ENCODE results near the gene CMIP.

The CMIP gene

DNA sequence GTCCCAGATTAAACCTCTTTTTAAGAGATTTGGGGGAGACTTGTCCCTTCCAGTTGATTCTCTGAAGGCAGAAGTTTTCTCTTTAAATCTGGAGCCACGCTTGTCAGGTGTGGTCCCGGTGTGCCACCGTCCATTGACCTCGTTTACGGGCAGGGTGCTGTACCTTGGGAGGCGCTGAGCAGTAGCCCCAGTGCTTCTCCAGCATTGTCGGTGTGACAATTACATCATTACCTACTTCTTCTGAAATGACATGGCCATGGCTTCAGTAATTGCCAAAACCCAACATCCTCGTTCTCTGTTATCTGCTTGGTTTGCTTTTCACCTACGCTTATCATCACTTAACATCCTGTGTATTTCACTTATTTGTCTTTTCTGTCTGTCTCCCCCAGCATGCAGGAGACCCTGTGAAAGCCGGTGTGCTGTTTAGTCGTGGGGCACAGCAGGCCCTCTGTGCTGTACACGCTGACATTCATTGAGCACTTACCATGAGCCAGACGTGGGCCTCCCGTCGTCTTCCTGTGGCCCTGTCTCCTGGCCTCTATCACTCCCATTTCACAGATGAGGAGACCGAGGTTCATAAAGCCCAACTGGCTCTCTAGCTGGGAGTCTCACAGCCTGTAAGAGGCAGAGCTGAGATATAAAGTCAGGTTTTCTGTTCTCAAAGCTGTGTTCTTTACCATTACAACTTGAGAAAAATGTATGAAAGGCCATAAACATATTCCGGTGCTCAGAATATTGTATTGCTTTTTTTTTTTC, 143.9 kb downstream of the CMIP start:
- H3K9me2 ChIP-seq (replicated peaks; ENCODE audit: low read depth, low read length): no peaks in the 10 kb centered on the region
- no peaks in the 10 kb centered on the region for H3K4me1 ChIP-seq (ENCODE audit: insufficient read depth, low read length, poor library complexity, severe bottlenecking)
- H4K20me1 ChIP-seq (ENCODE audit: insufficient read depth, low read length, poor library complexity, severe bottlenecking): no peaks in the 10 kb centered on the region

GRCh38 chr16:81589975-81590650, 145.5 kb downstream of the CMIP start:
- no peaks in the 10 kb centered on the region for H3K27me3 ChIP-seq (ENCODE audit: insufficient read depth, low read length, poor library complexity, severe bottlenecking)
- peaks cover 5% of the 10 kb centered on the region; the same call in 1 of the 2 replicates for H3K36me3 ChIP-seq (ENCODE audit: insufficient read depth, low read length)
- no peak overlapping the region for H3K4me3 ChIP-seq (ENCODE audit: low read length, poor library complexity, severe bottlenecking)
- H2AFZ ChIP-seq (ENCODE audit: low read length): no peak overlapping the region
- H3K9me3 ChIP-seq (ENCODE audit: insufficient read depth, low read depth, low read length): no peaks in the 10 kb centered on the region
- H4K20me1 ChIP-seq (ENCODE audit: insufficient read depth, low read length, poor library complexity, severe bottlenecking): no peaks in the 10 kb centered on the region
- H3K79me2 ChIP-seq (ENCODE audit: insufficient read depth, low read length): 0 out of 2 replicates have a peak, but pooled peaks cover 7% of the 10 kb centered on the region
- no peaks in the 10 kb centered on the region for H3K4me1 ChIP-seq (ENCODE audit: insufficient read depth, low read length, poor library complexity, severe bottlenecking)
- TF ChIP-seq EZH2phosphoT487 (IDR thresholded peaks at IDR 0.05; ENCODE audit: borderline replicate concordance) (no peak), CTCF (conservative IDR thresholded peaks at IDR 0.05; ENCODE audit: low read length) (no peak)
- H3K9me2 ChIP-seq (replicated peaks; ENCODE audit: low read depth, low read length): no peaks in the 10 kb centered on the region
- H3K9ac ChIP-seq (ENCODE audit: low read depth, low read length, poor library complexity, severe bottlenecking): no peak overlapping the region
- H3K4me2 ChIP-seq (ENCODE audit: low read depth, low read length, poor library complexity, severe bottlenecking): no peak overlapping the region
- H3F3A ChIP-seq (ENCODE audit: low read depth): no peaks in the 10 kb centered on the region

More for the DNA sequence above, 143.9 kb downstream of the CMIP start:
- H3K9me3 ChIP-seq (ENCODE audit: insufficient read depth, low read depth, low read length): no peaks in the 10 kb centered on the region
- H2AFZ ChIP-seq (ENCODE audit: low read length): no peak overlapping the region
- H3F3A ChIP-seq (ENCODE audit: low read depth): no peaks in the 10 kb centered on the region
- H3K79me2 ChIP-seq (ENCODE audit: insufficient read depth, low read length): 0 out of 2 replicates have a peak, but pooled peaks cover 7% of the 10 kb centered on the region
- no peak overlapping the region for H3K9ac ChIP-seq (ENCODE audit: low read depth, low read length, poor library complexity, severe bottlenecking)
- no peak overlapping the region for H3K4me3 ChIP-seq (ENCODE audit: low read length, poor library complexity, severe bottlenecking)
- no peaks in the 10 kb centered on the region for H3K27me3 ChIP-seq (ENCODE audit: insufficient read depth, low read length, poor library complexity, severe bottlenecking)
- no peak for TF ChIP-seq EZH2phosphoT487 (IDR thresholded peaks at IDR 0.05; ENCODE audit: borderline replicate concordance)
- no peak for TF ChIP-seq CTCF (conservative IDR thresholded peaks at IDR 0.05; ENCODE audit: low read length)
- H3K36me3 ChIP-seq (ENCODE audit: insufficient read depth, low read length): peaks cover 9% of the 10 kb centered on the region; the same call in 1 of the 2 replicates
- no peak overlapping the region for H3K4me2 ChIP-seq (ENCODE audit: low read depth, low read length, poor library complexity, severe bottlenecking)

DNA sequence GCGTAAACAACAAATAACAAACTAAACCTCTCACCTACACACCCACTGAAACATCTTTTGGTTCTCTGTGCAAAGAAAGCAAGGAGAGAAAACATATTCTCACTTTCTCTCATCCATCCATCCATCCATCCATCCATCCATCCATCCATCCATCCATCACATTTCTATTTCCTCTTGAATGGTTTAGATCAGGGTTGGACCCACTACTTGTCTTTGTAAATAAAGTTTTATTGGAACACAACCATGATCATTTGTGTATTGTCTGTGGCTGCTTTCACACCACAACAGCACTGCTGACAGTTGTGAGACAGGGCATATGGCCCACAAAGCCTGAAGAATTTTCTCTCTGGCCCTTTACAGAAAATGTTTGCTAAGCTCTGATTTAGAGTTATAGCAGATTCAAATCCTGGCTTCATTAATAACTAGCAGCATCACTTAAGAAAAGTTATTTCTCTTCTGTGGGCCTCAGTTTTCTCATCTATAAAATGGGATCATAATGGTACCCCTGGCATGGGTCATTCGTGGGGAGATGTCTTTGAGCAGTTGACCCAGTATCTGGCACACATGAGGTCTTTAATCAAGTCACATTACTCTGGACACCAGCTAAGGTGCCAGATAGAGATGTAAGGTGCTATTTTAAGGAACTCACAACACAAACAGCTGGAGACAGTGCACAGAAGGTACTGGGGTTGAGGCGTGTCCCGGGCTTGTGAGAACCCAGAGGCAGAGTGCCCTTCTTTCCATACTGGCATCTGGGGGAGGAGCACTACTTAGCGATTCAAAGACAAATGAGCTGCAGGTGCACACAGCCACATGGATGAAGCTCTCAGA, 146.3 kb downstream of the CMIP start:
- H3K36me3 ChIP-seq (ENCODE audit: insufficient read depth, low read length): peaks cover 5% of the 10 kb centered on the region; the same call in 1 of the 2 replicates
- H3K4me1 ChIP-seq (ENCODE audit: insufficient read depth, low read length, poor library complexity, severe bottlenecking): no peaks in the 10 kb centered on the region
- no peaks in the 10 kb centered on the region for H3K9me2 ChIP-seq (replicated peaks; ENCODE audit: low read depth, low read length)
- H3K4me2 ChIP-seq (ENCODE audit: low read depth, low read length, poor library complexity, severe bottlenecking): no peak overlapping the region
- 0 out of 2 replicates have a peak, but pooled peaks cover 7% of the 10 kb centered on the region for H3K79me2 ChIP-seq (ENCODE audit: insufficient read depth, low read length)
- no peaks in the 10 kb centered on the region for H3K9me3 ChIP-seq (ENCODE audit: insufficient read depth, low read depth, low read length)
- TF ChIP-seq CTCF (conservative IDR thresholded peaks at IDR 0.05; ENCODE audit: low read length): no peak
- no peak for TF ChIP-seq EZH2phosphoT487 (IDR thresholded peaks at IDR 0.05; ENCODE audit: borderline replicate concordance)
- no peak overlapping the region for H3K9ac ChIP-seq (ENCODE audit: low read depth, low read length, poor library complexity, severe bottlenecking)
- no peak overlapping the region for H2AFZ ChIP-seq (ENCODE audit: low read length)
- no peaks in the 10 kb centered on the region for H3K27me3 ChIP-seq (ENCODE audit: insufficient read depth, low read length, poor library complexity, severe bottlenecking)
- no peaks in the 10 kb centered on the region for H3F3A ChIP-seq (ENCODE audit: low read depth)
- no peak overlapping the region for H3K4me3 ChIP-seq (ENCODE audit: low read length, poor library complexity, severe bottlenecking)
- no peaks in the 10 kb centered on the region for H4K20me1 ChIP-seq (ENCODE audit: insufficient read depth, low read length, poor library complexity, severe bottlenecking)

All from Loucy (cell line).